Activated T-cell treated with anti-CD3 and anti-CD28 coated beads, Interleukin-2, amount 50 U/mL, for 72 hours (primary cell): ENCODE measurements around the gene MS4A4A. TPM values are rescaled to one million over a fixed set of nuclear protein-coding genes. Genes with fewer than 3 reads are reported as not detected.
A peak's percentile ranks its signal among the peaks of the same experiment; 100 is the strongest.

Experiments
- ATAC-seq, 2 donors: fragments of 150-1000 bp; cut with Tn5 transposase; replicated peaks in 1 of 2; 2 replicates each; pipeline ENCODE4 v1.10.0; 2021; ENCODE audit warnings: moderate library complexity in 2 of 2, mild to moderate bottlenecking in 1 of 2
- DNase-seq, 2 donors: peaks; one replicate each; pipeline ENCODE4 v3.0.0; 2021 to 2022; ENCODE audit warnings: mixed read lengths in 1 of 2
- H3K27ac Mint-ChIP-seq: one replicate; pipeline ENCODE4 v1.8.0; 2022; ENCODE audit warnings: mild to moderate bottlenecking, moderate library complexity, mixed read lengths
- H3K27me3 Mint-ChIP-seq: one replicate; pipeline ENCODE4 v1.8.0; 2022; ENCODE audit warnings: low read depth, mixed read lengths
- H3K36me3 Mint-ChIP-seq, 2 donors: one replicate each; pipeline ENCODE4 v1.8.0; 2022; ENCODE audit warnings: mixed read lengths in 2 of 2, mild to moderate bottlenecking in 1 of 2; ENCODE audit not compliant: insufficient read depth in 2 of 2
- H3K4me1 Mint-ChIP-seq: one replicate; pipeline ENCODE4 v1.8.0; 2022; ENCODE audit warnings: low read depth, mixed read lengths
- H3K4me3 Mint-ChIP-seq, 2 donors: one replicate each; pipeline ENCODE4 v1.8.0; 2022; ENCODE audit warnings: mild to moderate bottlenecking in 2 of 2, mixed read lengths in 2 of 2, moderate library complexity in 2 of 2
- H3K9me3 Mint-ChIP-seq, 2 donors: one replicate each; pipeline ENCODE4 v1.8.0; 2022; ENCODE audit warnings: mixed read lengths in 2 of 2
- total RNA-seq, 2 donors: library from RNA; stranded (reverse); gene quantifications; one replicate each; pipeline ENCODE4 v1.2.3, GENCODE V29; 2022

Gene MS4A4A
- total RNA-seq, 2 donors from 2014 or later = not detected

DNA sequence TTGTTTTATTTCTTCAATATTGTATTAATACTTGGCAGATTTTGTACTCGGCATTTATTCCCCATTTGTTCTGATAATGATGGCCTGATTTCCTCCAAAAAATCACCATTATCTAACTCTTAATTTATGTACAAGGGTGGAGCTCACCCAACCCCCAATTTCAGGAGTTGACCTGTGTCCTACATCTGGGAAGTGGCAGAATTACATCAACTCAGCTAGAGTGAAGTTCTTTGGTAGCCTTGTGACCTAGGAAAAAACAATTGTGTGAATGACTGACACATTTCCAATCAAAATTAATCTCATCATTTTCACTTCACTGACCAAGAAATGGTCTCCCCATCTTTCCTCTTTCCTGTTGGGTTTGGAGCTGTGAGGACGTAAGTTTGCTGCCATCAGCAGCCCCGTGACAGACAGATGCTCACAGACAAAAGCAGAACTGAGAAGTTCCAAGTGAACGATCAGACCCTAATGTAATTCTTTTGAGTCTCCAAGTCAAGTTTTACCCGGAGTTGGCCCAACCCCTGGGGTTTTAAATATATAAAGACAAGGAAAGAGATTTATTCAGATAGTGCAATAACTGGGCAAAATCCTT, 30.0 kb downstream of the MS4A4A start:
- Mint-ChIP-seq H3K9me3 (no peaks in the 10 kb centered on the region), H3K4me1 (peaks cover 33% of the 10 kb centered on the region), H3K27ac (no peak overlapping the region), H3K4me3 (no peak overlapping the region), H3K27me3 (peaks cover 39% of the 10 kb centered on the region), H3K36me3 (no peaks in the 10 kb centered on the region)
- no peak for DNase-seq
- ATAC-seq = no peak

- Mint-ChIP-seq H3K9me3 (peaks cover 6 to 8% of the 10 kb centered on the region in 2 donors), H3K27ac (no peak overlapping the region), H3K4me1 (peaks cover 4% of the 10 kb centered on the region), H3K27me3 (peaks cover 28% of the 10 kb centered on the region), H3K4me3 (no peak overlapping the region), H3K36me3 (peaks cover 0 to 5% of the 10 kb centered on the region in 2 donors)
- ATAC-seq (no peak), DNase-seq (no peak)
Observed at GRCh38 chr11:60314635-60315321, 34.3 kb downstream of the MS4A4A start.

GRCh38 chr11:60315871-60316270, 35.4 kb downstream of the MS4A4A start:
- peaks cover 1 to 9% of the 10 kb centered on the region in 2 donors for H3K36me3 Mint-ChIP-seq
- peaks cover 4% of the 10 kb centered on the region for H3K4me1 Mint-ChIP-seq
- H3K27me3 Mint-ChIP-seq = peaks cover 28% of the 10 kb centered on the region
- DNase-seq = no peak
- ATAC-seq = no peak
- H3K27ac Mint-ChIP-seq = no peak overlapping the region
- peaks cover 9 to 11% of the 10 kb centered on the region in 2 donors for H3K9me3 Mint-ChIP-seq
- H3K4me3 Mint-ChIP-seq = no peak overlapping the region

GRCh38 chr11:60316317-60316716, 35.9 kb downstream of the MS4A4A start:
- peaks cover 28% of the 10 kb centered on the region for H3K27me3 Mint-ChIP-seq
- no peak for ATAC-seq
- no peak overlapping the region for H3K4me3 Mint-ChIP-seq
- peaks cover 11 to 12% of the 10 kb centered on the region in 2 donors for H3K9me3 Mint-ChIP-seq
- peaks cover 4% of the 10 kb centered on the region for H3K4me1 Mint-ChIP-seq
- H3K36me3 Mint-ChIP-seq = peaks cover 4 to 9% of the 10 kb centered on the region in 2 donors
- H3K27ac Mint-ChIP-seq = no peak overlapping the region
- no peak for DNase-seq

DNA sequence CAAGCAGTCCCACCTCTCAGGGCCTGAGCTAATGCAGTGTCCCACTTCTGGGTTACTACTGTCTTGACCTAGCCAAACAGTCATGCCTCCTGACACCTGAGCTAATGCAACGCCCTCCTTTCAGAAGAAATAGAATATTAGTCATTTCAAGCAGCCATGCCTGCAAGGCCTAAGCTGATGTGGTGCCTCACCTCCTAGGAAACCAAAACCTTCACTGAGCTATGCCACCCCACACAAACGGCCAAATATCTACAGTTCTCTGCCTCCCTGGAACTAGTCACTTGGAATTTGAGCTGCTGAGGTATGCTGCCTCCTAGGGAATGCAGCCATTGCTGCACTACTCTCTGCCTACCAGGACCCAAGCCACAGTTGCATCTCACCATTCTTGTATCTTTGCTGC, 38.3 kb downstream of the MS4A4A start:
- DNase-seq (no peak), ATAC-seq (peak in 1 of 2 donors; percentile 38)
- Mint-ChIP-seq H3K9me3 (peaks cover 15 to 16% of the 10 kb centered on the region in 2 donors), H3K36me3 (peaks cover 6 to 9% of the 10 kb centered on the region in 2 donors), H3K4me3 (no peak overlapping the region), H3K27me3 (peaks cover 40% of the 10 kb centered on the region), H3K4me1 (peaks cover 4% of the 10 kb centered on the region), H3K27ac (no peak overlapping the region)

GRCh38 chr11:60321051-60321450, 40.6 kb downstream of the MS4A4A start:
- Mint-ChIP-seq H3K4me1 (peaks cover 4% of the 10 kb centered on the region), H3K4me3 (no peak overlapping the region), H3K27me3 (peaks cover 50% of the 10 kb centered on the region), H3K36me3 (peaks cover 6 to 9% of the 10 kb centered on the region in 2 donors), H3K27ac (no peak overlapping the region), H3K9me3 (peaks cover 17 to 18% of the 10 kb centered on the region in 2 donors)
- ATAC-seq = no peak
- no peak for DNase-seq

- DNase-seq (no peak), ATAC-seq (no peak)
- Mint-ChIP-seq H3K4me1 (no peaks in the 10 kb centered on the region), H3K36me3 (peaks cover 0 to 1% of the 10 kb centered on the region in 2 donors), H3K27ac (no peak within 1 kb of the TSS), H3K9me3 (peaks cover 11 to 12% of the 10 kb centered on the region in 2 donors), H3K4me3 (no peak within 1 kb of the TSS), H3K27me3 (peaks cover 38% of the 10 kb centered on the region)
Observed at GRCh38 chr11:60326955-60327354, 46.5 kb downstream of the MS4A4A start, which contains the start of gene MS4A6E. Gene MS4A6E (plus strand): TSS chr11:60327255. CDS start chr11:60334896, 7,641 bp downstream.

DNA sequence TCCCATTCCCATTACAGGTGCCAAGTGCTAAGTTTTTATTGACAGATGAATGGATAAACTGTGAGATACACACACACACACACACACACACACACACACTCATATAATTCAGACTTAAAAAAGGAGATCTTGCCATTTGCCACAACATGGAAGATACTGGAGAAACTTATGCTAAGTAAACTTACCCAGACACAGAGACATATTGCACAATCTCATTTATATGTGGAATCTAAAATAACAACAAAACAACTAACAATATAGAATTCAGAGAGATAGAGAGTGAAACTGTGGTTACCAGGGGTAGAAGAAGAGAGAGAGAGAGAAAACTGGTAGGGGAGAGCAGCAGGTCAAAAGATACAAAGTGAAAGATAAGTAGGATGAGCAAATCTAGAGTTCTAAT, 48.0 kb downstream of the MS4A4A start:
- DNase-seq (no peak), ATAC-seq (no peak)
- peaks cover 35% of the 10 kb centered on the region for H3K27me3 Mint-ChIP-seq
- no peaks in the 10 kb centered on the region for H3K4me1 Mint-ChIP-seq
- H3K4me3 Mint-ChIP-seq = no peak overlapping the region
- H3K36me3 Mint-ChIP-seq = no peaks in the 10 kb centered on the region
- H3K9me3 Mint-ChIP-seq = peaks cover 8 to 9% of the 10 kb centered on the region in 2 donors
- no peak overlapping the region for H3K27ac Mint-ChIP-seq

GRCh38 chr11:60332846-60333245, 52.4 kb downstream of the MS4A4A start:
- peaks cover 28% of the 10 kb centered on the region for H3K27me3 Mint-ChIP-seq
- no peak for DNase-seq
- no peak overlapping the region for H3K4me3 Mint-ChIP-seq
- no peaks in the 10 kb centered on the region for H3K36me3 Mint-ChIP-seq
- no peak for ATAC-seq
- no peaks in the 10 kb centered on the region for H3K4me1 Mint-ChIP-seq
- peaks cover 2 to 3% of the 10 kb centered on the region in 2 donors for H3K9me3 Mint-ChIP-seq
- no peak overlapping the region for H3K27ac Mint-ChIP-seq

GRCh38 chr11:60334005-60334620, 53.6 kb downstream of the MS4A4A start:
- Mint-ChIP-seq H3K9me3 (peaks cover 0 to 3% of the 10 kb centered on the region in 2 donors), H3K4me1 (no peaks in the 10 kb centered on the region), H3K27ac (no peak overlapping the region), H3K4me3 (no peak overlapping the region), H3K36me3 (no peaks in the 10 kb centered on the region), H3K27me3 (peaks cover 29% of the 10 kb centered on the region)
- peak; percentile 64 to 71 for ATAC-seq
- peak; percentile 70 to 78 for DNase-seq

GRCh38 chr11:60336767-60337391, 56.4 kb downstream of the MS4A4A start:
- no peak overlapping the region for H3K4me3 Mint-ChIP-seq
- H3K9me3 Mint-ChIP-seq = no peaks in the 10 kb centered on the region
- ATAC-seq = no peak
- DNase-seq = no peak
- H3K4me1 Mint-ChIP-seq = no peaks in the 10 kb centered on the region
- H3K36me3 Mint-ChIP-seq = no peaks in the 10 kb centered on the region
- peaks cover 40% of the 10 kb centered on the region for H3K27me3 Mint-ChIP-seq
- no peak overlapping the region for H3K27ac Mint-ChIP-seq

DNA sequence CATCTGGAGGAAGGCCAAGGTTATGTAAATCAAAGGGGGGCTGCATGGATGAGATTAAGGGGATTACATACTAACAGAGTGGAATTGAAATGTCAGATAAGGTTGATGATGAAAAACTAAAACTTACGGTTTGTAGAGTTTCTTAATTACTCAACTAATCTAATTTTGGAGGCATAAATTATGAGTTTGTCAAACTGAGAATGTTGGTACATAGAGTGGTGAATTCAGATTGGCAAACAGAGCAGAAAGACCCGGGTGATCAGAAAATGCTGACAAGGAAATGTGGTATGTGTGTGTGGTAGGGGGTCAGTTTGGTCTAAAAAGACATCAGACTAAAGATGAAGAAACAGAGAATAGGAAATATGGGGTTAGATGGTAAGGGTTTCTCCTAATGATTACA, 57.6 kb downstream of the MS4A4A start:
- H3K27ac Mint-ChIP-seq = peak overlapping the region; percentile 6
- ATAC-seq (no peak), DNase-seq (no peak)
- H3K36me3 Mint-ChIP-seq = no peaks in the 10 kb centered on the region
- no peaks in the 10 kb centered on the region for H3K4me1 Mint-ChIP-seq
- peaks cover 35% of the 10 kb centered on the region for H3K27me3 Mint-ChIP-seq
- no peaks in the 10 kb centered on the region for H3K9me3 Mint-ChIP-seq
- no peak overlapping the region for H3K4me3 Mint-ChIP-seq

DNA sequence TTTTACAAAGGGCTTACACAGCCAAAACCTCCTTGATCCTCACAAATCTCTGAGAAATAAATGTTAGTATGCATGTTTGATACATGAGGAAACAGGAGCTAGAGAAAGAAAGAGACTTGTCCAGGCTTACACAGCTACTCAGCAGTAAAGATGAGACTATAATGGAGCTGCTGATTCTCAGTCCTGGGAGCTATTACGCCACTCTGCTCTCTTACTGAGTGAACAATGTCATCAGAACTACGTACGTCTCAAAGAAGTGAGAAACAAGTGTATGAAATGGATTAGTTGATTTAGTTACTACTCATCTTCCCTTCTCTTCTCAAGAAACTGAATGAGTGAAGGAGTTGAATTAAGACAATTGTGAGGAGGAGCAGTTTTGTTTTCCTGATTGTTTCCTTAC, 58.9 kb downstream of the MS4A4A start:
- Mint-ChIP-seq H3K4me3 (no peak overlapping the region), H3K27me3 (peaks cover 45% of the 10 kb centered on the region), H3K4me1 (no peaks in the 10 kb centered on the region), H3K27ac (no peak overlapping the region), H3K9me3 (no peaks in the 10 kb centered on the region), H3K36me3 (no peaks in the 10 kb centered on the region)
- ATAC-seq (no peak), DNase-seq (no peak)
